ENCODE results near the gene HOXC10. TPM values are rescaled to one million over a fixed set of nuclear protein-coding genes. Genes with fewer than 3 reads are reported as not detected.

Gene HOXC10
- total and polyA plus RNA-seq, 2 of the 8 experiments (the other 6 are each of a cell fraction or from before 2014, with no cell fraction given): not detected

DNA sequence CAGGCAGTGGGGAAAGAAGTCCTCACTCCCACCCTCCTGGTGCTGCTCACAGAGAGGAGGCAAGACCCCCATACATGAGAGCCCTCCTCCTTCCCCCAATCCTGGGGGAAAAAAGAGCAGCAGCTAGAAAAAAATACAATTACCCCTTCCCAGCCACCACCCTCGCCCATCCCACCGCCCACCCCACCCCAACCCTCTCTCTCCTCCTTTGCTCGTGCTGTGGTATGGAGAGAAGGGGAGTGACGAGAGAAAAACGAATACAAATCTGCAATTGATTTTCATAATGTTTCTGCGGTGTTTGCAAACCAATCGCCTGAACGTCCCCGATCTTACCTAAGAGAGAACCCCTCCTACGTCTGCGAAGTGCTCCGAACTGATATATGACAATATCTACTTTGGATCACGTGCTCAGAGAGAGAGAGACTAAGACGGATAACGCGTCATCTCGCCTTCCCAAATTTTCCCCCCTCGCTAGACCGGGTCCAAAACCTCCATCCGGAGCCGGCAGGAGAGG is 12.2 kb upstream of the HOXC10 start, which contains the start of gene HOXC11:
TSS of gene HOXC11 (plus strand) at position 405 of the 514 bp plus-strand sequence. CDS start 116 bp downstream, outside the sequence.
- ChIA-PET POLR2A (ENCODE audit: partially characterized antibody) (interaction anchor here (1.0 to 1.4 kb wide), 2 partner anchors 13 to 16 kb away, joined by 4 read pairs; no protein-coding TSS in a partner anchor), CTCF (ENCODE audit: partially characterized antibody) (interaction anchor here (0.9 to 2.8 kb wide), 7 partner anchors 15 to 229 kb away, joined by 3 to 13 read pairs (median 3); no protein-coding TSS in a partner anchor)
- H2BK120ac ChIP-seq (replicated peaks; ENCODE audit: low read depth, low read length): no peak within 1 kb of the TSS
- H3K23me2 ChIP-seq (ENCODE audit: low read depth, low read length): peaks cover 1% of the 10 kb centered on the region; the same call in 1 of the 2 replicates
- no peak for FAIRE-seq
- no peak within 1 kb of the TSS for H2BK15ac ChIP-seq (ENCODE audit: low read length)
- H3K4me2 ChIP-seq (ENCODE audit: insufficient read depth in 1 of 2, low read depth in 2 of 2, low read length in 2 of 2): peak within 1 kb of the TSS; percentile 29 to 65
- peak within 1 kb of the TSS; percentile 60 for H3K18ac ChIP-seq (ENCODE audit: extremely low read depth, low read length)
- H3K79me2 ChIP-seq (ENCODE audit: control insufficient read depth in 1 of 2, insufficient read depth in 2 of 2, low read length in 2 of 2): no peaks in the 10 kb centered on the region
- H3K4ac ChIP-seq (replicated peaks; ENCODE audit: insufficient read length, low read depth, low read length): no peak within 1 kb of the TSS
- H2AK5ac ChIP-seq (ENCODE audit: low read depth, low read length): no peak within 1 kb of the TSS
- H2AFZ ChIP-seq (ENCODE audit: low read length): no peak within 1 kb of the TSS
- no peak within 1 kb of the TSS for H2BK5ac ChIP-seq (ENCODE audit: low read depth, low read length)
- no peak within 1 kb of the TSS for H3K9ac ChIP-seq (replicated peaks in 1 of 4; ENCODE audit: extremely low read depth in 1 of 4, low read depth in 3 of 4, low read length in 3 of 4)
- no peak within 1 kb of the TSS for H4K5ac ChIP-seq (ENCODE audit: insufficient read length, low read depth, low read length)
- 8% methylated on average over 13 of the region's 21 CpGs; no CpG with 5 or more reads in 1 of the 2 experiments for WGBS, 2 experiments (ENCODE audit: extremely low coverage in 1 of 2, insufficient coverage in 1 of 2, insufficient read length in 1 of 2, insufficient replicate concordance in 2 of 2, low coverage in 1 of 2, low lambda C conversion rate in 2 of 2, missing lambda C conversion rate in 1 of 2)
- H3K4me1 ChIP-seq (replicated peaks in 1 of 4; ENCODE audit: control insufficient read depth in 3 of 4, insufficient read depth in 4 of 4, low read length in 3 of 4): peaks cover 0 to 10% (median 4%) of the 10 kb centered on the region in 4 experiments; a peak in 5 of 7 replicates
- peaks cover 0 to 3% (median 0%) of the 10 kb centered on the region in 4 experiments; a peak in 1 of 8 replicates for H3K36me3 ChIP-seq (ENCODE audit: control insufficient read depth in 2 of 4, insufficient read depth in 4 of 4, low read length in 3 of 4)
- peaks cover 99 to 100% (median 100%) of the 10 kb centered on the region in 4 experiments for H3K27me3 ChIP-seq (replicated peaks in 1 of 4; ENCODE audit: control insufficient read depth in 3 of 4, extremely low read depth in 1 of 4, insufficient read depth in 3 of 4, low read length in 3 of 4)
- H3K79me1 ChIP-seq (ENCODE audit: low read depth, low read length): no peaks in the 10 kb centered on the region
- 0 out of 4 replicates have a peak, but pooled peaks cover 0 to 2% of the 10 kb centered on the region in 2 experiments for H3K9me3 ChIP-seq (ENCODE audit: insufficient read depth in 2 of 2, low read depth in 1 of 2, low read length in 1 of 2)
- H4K91ac ChIP-seq (replicated peaks; ENCODE audit: insufficient read length, low read length): no peak within 1 kb of the TSS
- peak within 1 kb of the TSS in 2 of 4 experiments; percentile 5 to 50; a peak in 4 of 8 replicates for H3K4me3 ChIP-seq (ENCODE audit: extremely low read depth in 1 of 4, insufficient read depth in 2 of 4, low read depth in 3 of 4, low read length in 4 of 4)
- H3K27ac ChIP-seq (ENCODE audit: low read depth, low read length): no peak within 1 kb of the TSS
- H4K20me1 ChIP-seq (replicated peaks in 1 of 2; ENCODE audit: control insufficient read depth in 1 of 2, insufficient read depth in 2 of 2, low read length in 2 of 2): peaks cover 11 to 26% of the 10 kb centered on the region in 2 experiments
- H3K56ac ChIP-seq (replicated peaks; ENCODE audit: insufficient read length, low read depth, low read length): no peak within 1 kb of the TSS
- no peak for DNase-seq (ENCODE audit: low read depth in 1 of 2, low spot score in 2 of 2)
- H3K23ac ChIP-seq (ENCODE audit: insufficient read length): no peak within 1 kb of the TSS
- no peak within 1 kb of the TSS for H3K14ac ChIP-seq (ENCODE audit: insufficient read length)
- no peak within 1 kb of the TSS for H2BK20ac ChIP-seq (ENCODE audit: low read length)
- H4K8ac ChIP-seq (ENCODE audit: extremely low read depth, insufficient read depth, low read length): peak within 1 kb of the TSS; percentile 35; the same call in 1 of the 2 replicates
- H2BK12ac ChIP-seq (ENCODE audit: low read depth, low read length): peak within 1 kb of the TSS; percentile 68
- TF ChIP-seq BACH1 (IDR thresholded peaks at IDR 0.05; ENCODE audit: low read length): no peak
- TF ChIP-seq TAF7 (optimal IDR thresholded peaks at IDR 0.05; ENCODE audit: borderline replicate concordance, low read depth, low read length): no peak
- TF ChIP-seq, protein P1, sequence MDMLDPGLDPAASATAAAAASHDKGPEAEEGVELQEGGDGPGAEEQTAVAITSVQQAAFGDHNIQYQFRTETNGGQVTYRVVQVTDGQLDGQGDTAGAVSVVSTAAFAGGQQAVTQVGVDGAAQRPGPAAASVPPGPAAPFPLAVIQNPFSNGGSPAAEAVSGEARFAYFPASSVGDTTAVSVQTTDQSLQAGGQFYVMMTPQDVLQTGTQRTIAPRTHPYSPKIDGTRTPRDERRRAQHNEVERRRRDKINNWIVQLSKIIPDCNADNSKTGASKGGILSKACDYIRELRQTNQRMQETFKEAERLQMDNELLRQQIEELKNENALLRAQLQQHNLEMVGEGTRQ (IDR thresholded peaks at IDR 0.05; ENCODE audit: low read length): peak; percentile 24; the same call in 1 of the 2 replicates
- TF ChIP-seq, protein P2, sequence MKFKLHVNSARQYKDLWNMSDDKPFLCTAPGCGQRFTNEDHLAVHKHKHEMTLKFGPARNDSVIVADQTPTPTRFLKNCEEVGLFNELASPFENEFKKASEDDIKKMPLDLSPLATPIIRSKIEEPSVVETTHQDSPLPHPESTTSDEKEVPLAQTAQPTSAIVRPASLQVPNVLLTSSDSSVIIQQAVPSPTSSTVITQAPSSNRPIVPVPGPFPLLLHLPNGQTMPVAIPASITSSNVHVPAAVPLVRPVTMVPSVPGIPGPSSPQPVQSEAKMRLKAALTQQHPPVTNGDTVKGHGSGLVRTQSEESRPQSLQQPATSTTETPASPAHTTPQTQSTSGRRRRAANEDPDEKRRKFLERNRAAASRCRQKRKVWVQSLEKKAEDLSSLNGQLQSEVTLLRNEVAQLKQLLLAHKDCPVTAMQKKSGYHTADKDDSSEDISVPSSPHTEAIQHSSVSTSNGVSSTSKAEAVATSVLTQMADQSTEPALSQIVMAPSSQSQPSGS (IDR thresholded peaks at IDR 0.05; ENCODE audit: low read length): no peak
- TF ChIP-seq, protein P3, sequence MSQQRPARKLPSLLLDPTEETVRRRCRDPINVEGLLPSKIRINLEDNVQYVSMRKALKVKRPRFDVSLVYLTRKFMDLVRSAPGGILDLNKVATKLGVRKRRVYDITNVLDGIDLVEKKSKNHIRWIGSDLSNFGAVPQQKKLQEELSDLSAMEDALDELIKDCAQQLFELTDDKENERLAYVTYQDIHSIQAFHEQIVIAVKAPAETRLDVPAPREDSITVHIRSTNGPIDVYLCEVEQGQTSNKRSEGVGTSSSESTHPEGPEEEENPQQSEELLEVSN (IDR thresholded peaks at IDR 0.05): no peak
- no peak for TF ChIP-seq EZH2 (IDR thresholded peaks at IDR 0.05; ENCODE audit: low read depth, low read length, severe bottlenecking)
- no peak for TF ChIP-seq SIX5 (IDR thresholded peaks at IDR 0.05; ENCODE audit: low read depth, low read length)
- TF ChIP-seq TEAD4 (IDR thresholded peaks at IDR 0.05; ENCODE audit: low read depth, low read length): no peak
- TF ChIP-seq GTF2F1 (IDR thresholded peaks at IDR 0.05; ENCODE audit: borderline replicate concordance, low read depth, low read length): no peak
